ENCODE measurements around the gene GPR15. TPM values are rescaled to one million over a fixed set of nuclear protein-coding genes. Genes with fewer than 3 reads are reported as not detected.

Gene GPR15
- total RNA-seq, 2 donors from 2014 or later, result not detected

DNA sequence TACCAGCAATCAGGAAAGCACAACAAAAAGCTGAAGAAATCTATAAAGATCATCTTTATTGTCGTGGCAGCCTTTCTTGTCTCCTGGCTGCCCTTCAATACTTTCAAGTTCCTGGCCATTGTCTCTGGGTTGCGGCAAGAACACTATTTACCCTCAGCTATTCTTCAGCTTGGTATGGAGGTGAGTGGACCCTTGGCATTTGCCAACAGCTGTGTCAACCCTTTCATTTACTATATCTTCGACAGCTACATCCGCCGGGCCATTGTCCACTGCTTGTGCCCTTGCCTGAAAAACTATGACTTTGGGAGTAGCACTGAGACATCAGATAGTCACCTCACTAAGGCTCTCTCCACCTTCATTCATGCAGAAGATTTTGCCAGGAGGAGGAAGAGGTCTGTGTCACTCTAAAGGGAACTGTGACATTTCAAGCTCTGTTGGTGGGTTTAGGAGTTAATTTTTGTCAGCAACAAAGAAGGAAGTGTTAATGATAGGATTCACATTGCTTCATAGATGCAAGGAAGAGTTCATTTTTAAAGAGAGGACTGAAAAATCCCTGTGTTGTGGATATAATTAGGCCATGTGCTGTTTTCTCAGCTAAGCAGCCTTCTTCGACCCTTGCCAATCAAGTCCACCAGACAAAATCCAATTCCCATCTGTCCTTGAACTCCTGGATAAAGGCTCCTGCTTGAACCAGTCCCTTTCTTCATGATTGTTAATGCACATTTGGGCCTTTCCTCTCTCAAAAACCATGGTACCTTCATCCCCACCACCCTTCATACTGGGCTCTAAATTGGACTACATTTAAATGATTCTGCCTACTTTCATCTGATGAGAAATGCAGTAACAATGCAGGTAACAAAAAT lies 1.2 kb downstream of the GPR15 start:
- no peaks in the 10 kb centered on the region for H3K27me3 ChIP-seq
- no peak overlapping the region for H3K4me3 ChIP-seq
- ATAC-seq (no peak), DNase-seq (no peak)
- no peaks in the 10 kb centered on the region for H3K9me3 ChIP-seq
- intact Hi-C loops (cut with DNase I), result no loop called here
- TF ChIP-seq, protein P1, sequence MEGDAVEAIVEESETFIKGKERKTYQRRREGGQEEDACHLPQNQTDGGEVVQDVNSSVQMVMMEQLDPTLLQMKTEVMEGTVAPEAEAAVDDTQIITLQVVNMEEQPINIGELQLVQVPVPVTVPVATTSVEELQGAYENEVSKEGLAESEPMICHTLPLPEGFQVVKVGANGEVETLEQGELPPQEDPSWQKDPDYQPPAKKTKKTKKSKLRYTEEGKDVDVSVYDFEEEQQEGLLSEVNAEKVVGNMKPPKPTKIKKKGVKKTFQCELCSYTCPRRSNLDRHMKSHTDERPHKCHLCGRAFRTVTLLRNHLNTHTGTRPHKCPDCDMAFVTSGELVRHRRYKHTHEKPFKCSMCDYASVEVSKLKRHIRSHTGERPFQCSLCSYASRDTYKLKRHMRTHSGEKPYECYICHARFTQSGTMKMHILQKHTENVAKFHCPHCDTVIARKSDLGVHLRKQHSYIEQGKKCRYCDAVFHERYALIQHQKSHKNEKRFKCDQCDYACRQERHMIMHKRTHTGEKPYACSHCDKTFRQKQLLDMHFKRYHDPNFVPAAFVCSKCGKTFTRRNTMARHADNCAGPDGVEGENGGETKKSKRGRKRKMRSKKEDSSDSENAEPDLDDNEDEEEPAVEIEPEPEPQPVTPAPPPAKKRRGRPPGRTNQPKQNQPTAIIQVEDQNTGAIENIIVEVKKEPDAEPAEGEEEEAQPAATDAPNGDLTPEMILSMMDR (IDR thresholded peaks at IDR 0.05), result no peak
- TF ChIP-seq POLR2A (IDR thresholded peaks at IDR 0.05), result no peak
- no peak overlapping the region for H3K27ac ChIP-seq
- no peaks in the 10 kb centered on the region for H3K4me1 ChIP-seq
- no peaks in the 10 kb centered on the region for H3K36me3 ChIP-seq (replicated peaks in 1 of 2; ENCODE audit: insufficient read depth in 1 of 2, low read depth in 2 of 2)
- 63 to 75% methylated on average over 6 of the region's 6 CpGs for whole genome bisulfite sequencing, 2 donors

DNA sequence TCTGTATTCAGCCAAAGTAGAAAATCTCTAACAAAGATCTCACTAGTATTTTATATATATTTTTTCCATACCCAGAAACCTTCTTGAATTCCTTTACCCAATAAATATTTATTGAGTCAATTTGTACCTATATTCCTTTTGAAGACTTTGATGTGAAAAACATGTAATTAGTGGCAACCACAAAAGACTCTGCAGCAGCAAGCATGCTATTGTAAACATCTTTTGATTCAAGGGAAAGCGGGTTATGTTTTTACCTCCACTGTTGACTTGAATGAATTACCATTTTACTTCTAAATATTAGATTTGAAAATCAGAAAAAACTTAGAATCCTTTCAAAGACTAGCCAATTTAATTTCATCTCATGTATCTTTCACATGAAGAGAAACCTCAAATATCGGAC lies 2.4 kb downstream of the GPR15 start:
- H3K4me3 ChIP-seq, result no peak overlapping the region
- intact Hi-C loops (cut with DNase I), result no loop called here
- H3K27ac ChIP-seq, result no peak overlapping the region
- no peaks in the 10 kb centered on the region for H3K4me1 ChIP-seq
- ATAC-seq, result no peak
- no peak for DNase-seq
- H3K27me3 ChIP-seq, result no peaks in the 10 kb centered on the region
- H3K9me3 ChIP-seq, result no peaks in the 10 kb centered on the region
- no peaks in the 10 kb centered on the region for H3K36me3 ChIP-seq (replicated peaks in 1 of 2; ENCODE audit: insufficient read depth in 1 of 2, low read depth in 2 of 2)
- TF ChIP-seq, protein P1 (IDR thresholded peaks at IDR 0.05), result no peak
- no peak for TF ChIP-seq POLR2A (IDR thresholded peaks at IDR 0.05)
- 90 to 95% methylated on average over 2 of the region's 2 CpGs for WGBS, 2 donors

DNA sequence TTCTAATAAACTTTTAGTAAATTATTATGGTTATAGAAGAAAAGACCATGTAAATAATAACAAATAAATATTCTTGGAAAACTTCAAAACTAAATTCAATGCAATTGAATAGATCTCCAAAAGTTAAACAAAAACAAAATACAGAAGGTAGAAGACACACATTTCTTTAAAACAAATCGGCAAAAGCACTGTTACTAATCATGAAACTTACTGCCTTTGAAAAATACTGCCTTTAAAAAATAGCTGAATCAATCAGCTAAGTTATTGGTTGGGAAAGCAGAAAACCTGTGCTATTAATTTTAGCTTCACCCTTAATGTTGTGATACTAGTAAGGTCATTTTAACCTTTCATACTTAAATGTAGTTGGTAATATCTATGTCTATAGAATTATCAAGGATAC lies 3.0 kb downstream of the GPR15 start:
- H3K4me3 ChIP-seq, result no peak overlapping the region
- H3K4me1 ChIP-seq, result no peaks in the 10 kb centered on the region
- ATAC-seq (no peak), DNase-seq (no peak)
- no peaks in the 10 kb centered on the region for H3K27me3 ChIP-seq
- 86 to 93% methylated on average over 1 of the region's 1 CpG for WGBS, 2 donors
- H3K36me3 ChIP-seq (replicated peaks in 1 of 2; ENCODE audit: insufficient read depth in 1 of 2, low read depth in 2 of 2), result no peaks in the 10 kb centered on the region
- no peaks in the 10 kb centered on the region for H3K9me3 ChIP-seq
- TF ChIP-seq POLR2A (IDR thresholded peaks at IDR 0.05), result no peak
- TF ChIP-seq, protein P1 (IDR thresholded peaks at IDR 0.05), result no peak
- H3K27ac ChIP-seq, result no peak overlapping the region
- intact Hi-C loops (cut with DNase I), result no loop called here

DNA sequence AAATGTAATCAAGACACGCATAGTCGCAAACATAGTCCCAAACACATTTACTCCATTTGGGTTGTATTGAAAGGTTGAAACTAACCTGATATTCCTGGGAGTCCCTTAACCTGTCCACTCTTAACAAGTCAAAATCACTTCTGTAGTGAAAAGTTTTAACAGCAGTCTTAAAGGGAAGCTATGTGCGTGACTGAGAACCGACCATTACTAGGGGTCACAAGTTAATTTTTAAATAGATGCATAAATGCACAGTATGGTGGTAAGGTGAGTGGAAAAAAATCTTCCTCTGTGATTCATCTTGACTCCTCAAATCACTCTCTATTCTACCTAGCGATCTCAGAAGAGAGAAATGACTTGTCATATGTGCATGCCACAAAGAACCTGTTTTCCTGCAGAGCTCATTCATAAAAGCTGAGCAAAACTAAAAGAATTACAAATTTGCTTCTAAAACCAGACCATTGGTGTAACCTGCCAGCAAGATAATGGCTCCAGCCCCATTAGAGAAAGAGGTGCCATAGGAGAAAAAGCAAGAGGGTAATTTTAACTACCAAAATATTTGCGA lies 4.8 kb downstream of the GPR15 start:
- intact Hi-C loops (cut with DNase I), result no loop called here

More for the DNA sequence above, 4.8 kb downstream of the GPR15 start:
- DNase-seq (no peak), ATAC-seq (no peak)
- H3K4me3 ChIP-seq, result no peak overlapping the region
- no peaks in the 10 kb centered on the region for H3K4me1 ChIP-seq
- no peaks in the 10 kb centered on the region for H3K27me3 ChIP-seq
- TF ChIP-seq POLR2A (IDR thresholded peaks at IDR 0.05), result no peak
- TF ChIP-seq, protein P1 (IDR thresholded peaks at IDR 0.05), result no peak
- no peaks in the 10 kb centered on the region for H3K36me3 ChIP-seq (replicated peaks in 1 of 2; ENCODE audit: insufficient read depth in 1 of 2, low read depth in 2 of 2)
- H3K27ac ChIP-seq, result no peak overlapping the region
- WGBS, 2 donors, result 65 to 66% methylated on average over 6 of the region's 6 CpGs
- H3K9me3 ChIP-seq, result no peaks in the 10 kb centered on the region
